Left ventricle myocardium inferior (tissue), 1 donor: ENCODE data around the gene CYP46A1. TPM values are rescaled to one million over a fixed set of nuclear protein-coding genes. Genes with fewer than 3 reads are reported as not detected.

Experiments
- DNase-seq: peaks from one replicate; pipeline ENCODE4 v3.0.0-alpha.2; 2020
- H3K27ac ChIP-seq: fragments of 200-600 bp; replicated peaks from 2 replicates; pipeline ENCODE4 v1.8.0; 2021
- H3K27me3 ChIP-seq: fragments of 200-600 bp; 2 replicates; pipeline ENCODE4 v1.8.0; 2021; ENCODE audit warnings: low read depth
- H3K36me3 ChIP-seq: fragments of 200-600 bp; 2 replicates; pipeline ENCODE4 v1.8.0; 2021
- H3K4me1 ChIP-seq: fragments of 200-600 bp; 2 replicates; pipeline ENCODE4 v1.8.0; 2021
- H3K4me3 ChIP-seq: fragments of 200-600 bp; 2 replicates; pipeline ENCODE4 v1.8.0; 2021; ENCODE audit warnings: mild to moderate bottlenecking, moderate library complexity
- H3K9me3 ChIP-seq: fragments of 200-600 bp; replicated peaks from 2 replicates; pipeline ENCODE4 v1.8.0; 2021
- CTCF ChIP-seq: fragments of 200-600 bp; IDR thresholded peaks from 2 replicates; pipeline ENCODE4 v1.8.0; 2021; ENCODE audit warnings: antibody characterized with exemption, mild to moderate bottlenecking, borderline replicate concordance
- intact Hi-C: fragments of 100-400 bp; cut with micrococcal nuclease; formaldehyde crosslinking; loops from one replicate; pipeline ENCODE4 v1.11.0; 2022
- total RNA-seq: library from RNA; stranded (reverse); fragmentation: NEBNext Ultra II Directional; extraction: Animal tissue kit (Norgen Biotek cat#: 25700); gene quantifications from one replicate; pipeline ENCODE4 v1.2.1, GENCODE V29; 2021
- donor health status: DM: no; HTN: yes; CAD: no; lungs with severe emphysema.

CYP46A1 gene
- total RNA-seq, 1 donor from 2014 or later: 4.2 TPM

- Histone ChIP-seq H3K27ac (peak overlapping the region; percentile 93), H3K9me3 (no peaks in the 10 kb centered on the region), H3K4me1 (peaks cover 86% of the 10 kb centered on the region), H3K4me3 (no peak overlapping the region), H3K36me3 (no peaks in the 10 kb centered on the region), H3K27me3 (no peaks in the 10 kb centered on the region)
- no peak for DNase-seq
- TF ChIP-seq CTCF: no peak
- intact Hi-C loops: no loop called here
These were observed 69.4 kb downstream of the CYP46A1 start for GRCh38 chr14:99753225-99754140.

- DNase-seq: peak; percentile 9
- intact Hi-C loops: no loop called here
- Histone ChIP-seq H3K36me3 (no peaks in the 10 kb centered on the region), H3K9me3 (no peaks in the 10 kb centered on the region), H3K4me1 (peaks cover 86% of the 10 kb centered on the region), H3K4me3 (no peak overlapping the region), H3K27me3 (no peaks in the 10 kb centered on the region), H3K27ac (peak overlapping the region; percentile 93)
- TF ChIP-seq CTCF: no peak
These were observed 70.3 kb downstream of the CYP46A1 start for GRCh38 chr14:99754141-99755067.

GRCh38 chr14:99755068-99755405, 70.9 kb downstream of the CYP46A1 start:
- H3K4me1 ChIP-seq: peaks cover 86% of the 10 kb centered on the region
- no peak for DNase-seq

GRCh38 chr14:99755629-99756603, 71.8 kb downstream of the CYP46A1 start:
- H3K9me3 ChIP-seq: no peaks in the 10 kb centered on the region
- H3K27ac ChIP-seq: peak overlapping the region; percentile 29
- no peak for TF ChIP-seq CTCF
- H3K36me3 ChIP-seq: no peaks in the 10 kb centered on the region
- H3K27me3 ChIP-seq: no peaks in the 10 kb centered on the region
- H3K4me1 ChIP-seq: peaks cover 78% of the 10 kb centered on the region
- no peak overlapping the region for H3K4me3 ChIP-seq
- intact Hi-C loops: no loop called here
- peak; percentile 82 for DNase-seq

More at GRCh38 chr14:99755068-99755405, 70.9 kb downstream of the CYP46A1 start:
- Histone ChIP-seq H3K9me3 (no peaks in the 10 kb centered on the region), H3K36me3 (no peaks in the 10 kb centered on the region), H3K27ac (peak overlapping the region; percentile 93), H3K27me3 (no peaks in the 10 kb centered on the region), H3K4me3 (no peak overlapping the region)
- intact Hi-C loops: no loop called here
- TF ChIP-seq CTCF: no peak

GRCh38 chr14:99756796-99757195, 72.7 kb downstream of the CYP46A1 start:
- H3K27ac ChIP-seq: no peak overlapping the region
- H3K4me1 ChIP-seq: peaks cover 80% of the 10 kb centered on the region
- H3K27me3 ChIP-seq: no peaks in the 10 kb centered on the region
- TF ChIP-seq CTCF: no peak
- no peak overlapping the region for H3K4me3 ChIP-seq
- H3K9me3 ChIP-seq: no peaks in the 10 kb centered on the region
- no peaks in the 10 kb centered on the region for H3K36me3 ChIP-seq
- DNase-seq: no peak
- intact Hi-C loops: no loop called here
